SK-N-SH (cell line): ENCODE data around the gene GLS. TPM values are rescaled to one million over a fixed set of nuclear protein-coding genes. Genes with fewer than 3 reads are reported as not detected.
"Not testable (repeated sequence)": the region's sequence is repeated elsewhere in the genome, so short reads cannot be mapped to it uniquely, and the experiment has no call there.

Source experiments
- CTCF ChIA-PET: fragments of 300-600, 350-600 bp; formaldehyde crosslinking; extraction: SDS; loops from one replicate; lab custom pipeline; 2021; lab: Yijun Ruan, JAX
- POLR2A ChIA-PET: fragments of 350-600 bp; sonication (Branson Sonifier 250); formaldehyde crosslinking; extraction: SDS; loops from one replicate; lab custom pipeline; 2020; ENCODE audit warnings: antibody characterized with exemption, inconsistent platforms; lab: Yijun Ruan, JAX
- DNase-seq: peaks from one replicate; pipeline ENCODE4 v3.0.0; 2012
- H2AFZ ChIP-seq: fragments of 200-600 bp; sonication (generic); 2 replicates; pipeline ENCODE4 v1.8.1; 2016; ENCODE audit warnings: antibody characterized with exemption, mild to moderate bottlenecking, low read depth
- H3F3A ChIP-seq: fragments of 200-600 bp; sonication (generic); replicated peaks from 2 replicates; pipeline ENCODE3; 2016; ENCODE audit warnings: antibody characterized with exemption, mild to moderate bottlenecking; ENCODE audit not compliant: insufficient read depth
- H3K27ac ChIP-seq, 2 experiments: fragments of 200-500 bp in 1 of 2; fragments of 200-600 bp in 1 of 2; sonication (Bioruptor generic) in 1 of 2; sonication (generic), shearing (Covaris generic) in 1 of 2; 2 replicates each; pipeline versions ENCODE4 v1.5.1 to v1.6.1; 2014 to 2016; ENCODE audit warnings: low read depth in 2 of 2, inconsistent platforms in 1 of 2, low read length in 1 of 2, mild to moderate bottlenecking in 1 of 2, mixed read lengths in 1 of 2
- H3K27me3 ChIP-seq: fragments of 200-600 bp; sonication (generic), shearing (Covaris generic); 2 replicates; pipeline ENCODE4 v1.6.1; 2016; ENCODE audit warnings: mixed run types; ENCODE audit not compliant: insufficient read depth
- H3K36me3 ChIP-seq, 2 experiments: fragments of 200-500 bp in 1 of 2; fragments of 200-600 bp in 1 of 2; sonication (Bioruptor generic) in 1 of 2; sonication (generic) in 1 of 2; replicated peaks in 1 of 2; 2 replicates each; pipeline versions ENCODE3 to v1.5.1; 2014 to 2016; ENCODE audit warnings: low read length in 1 of 2, mild to moderate bottlenecking in 1 of 2; ENCODE audit not compliant: insufficient read depth in 2 of 2, control insufficient read depth in 1 of 2
- H3K4me1 ChIP-seq, 2 experiments: fragments of 200-500 bp in 1 of 2; fragments of 200-600 bp in 1 of 2; sonication (Bioruptor generic) in 1 of 2; sonication (generic), shearing (Covaris generic) in 1 of 2; 2 replicates each; pipeline versions ENCODE4 v1.5.1 to v1.6.1; 2014 to 2016; ENCODE audit warnings: low read depth in 1 of 2, low read length in 1 of 2, mixed run types in 1 of 2; ENCODE audit not compliant: insufficient read depth in 2 of 2, control insufficient read depth in 1 of 2
- H3K4me2 ChIP-seq: fragments of 200-600 bp; sonication (generic), shearing (Covaris generic); 2 replicates; pipeline ENCODE4 v1.6.1; 2017; ENCODE audit warnings: mixed run types
- H3K4me3 ChIP-seq, 2 experiments: fragments of 200-500 bp in 1 of 2; fragments of 200-600 bp in 1 of 2; sonication (Bioruptor generic) in 1 of 2; sonication (generic), shearing (Covaris generic) in 1 of 2; 2 replicates each; pipeline versions ENCODE4 v1.5.1 to v1.8.1; 2014 to 2016; ENCODE audit warnings: low read depth in 2 of 2, inconsistent platforms in 1 of 2, low read length in 1 of 2, mild to moderate bottlenecking in 1 of 2, mixed read lengths in 1 of 2, moderate library complexity in 1 of 2
- H3K79me2 ChIP-seq: fragments of 200-600 bp; sonication (generic); 2 replicates; pipeline ENCODE4 v1.8.1; 2017; ENCODE audit warnings: mild to moderate bottlenecking; ENCODE audit not compliant: insufficient read depth
- H3K9ac ChIP-seq: fragments of 200-600 bp; sonication (generic); 2 replicates; pipeline ENCODE4 v1.6.1; 2017; ENCODE audit warnings: mixed run types
- H3K9me2 ChIP-seq: fragments of 200-600 bp; sonication (generic); 2 replicates; pipeline ENCODE4 v1.6.1; 2017; ENCODE audit warnings: mixed run types
- H3K9me3 ChIP-seq: fragments of 200-600 bp; sonication (generic); 2 replicates; pipeline ENCODE4 v1.6.1; 2017; ENCODE audit warnings: mixed run types, mild to moderate bottlenecking, moderate library complexity
- H4K20me1 ChIP-seq: fragments of 200-600 bp; sonication (generic); 2 replicates; pipeline ENCODE4 v1.6.1; 2017; ENCODE audit warnings: mild to moderate bottlenecking, mixed run types; ENCODE audit not compliant: insufficient read depth
- CHD2 ChIP-seq: fragments of 150-350 bp; IDR thresholded peaks from 2 replicates; pipeline ENCODE4 v1.6.1; 2018; ENCODE audit warnings: low read length; ENCODE audit not compliant: partially characterized antibody
- CTCF ChIP-seq: fragments of 200-600 bp; sonication (generic); IDR thresholded peaks from 2 replicates; pipeline ENCODE4 v1.6.1; 2017; ENCODE audit warnings: antibody characterized with exemption, mild to moderate bottlenecking, moderate library complexity
- FOSL2 ChIP-seq: IDR thresholded peaks from 2 replicates; pipeline ENCODE4 v1.4.0; 2012; ENCODE audit warnings: low read depth, mild to moderate bottlenecking, moderate library complexity, borderline replicate concordance
- FOXM1 ChIP-seq: IDR thresholded peaks from 2 replicates; pipeline ENCODE4 v1.4.0; 2012; ENCODE audit warnings: low read depth, mild to moderate bottlenecking
- JUND ChIP-seq: IDR thresholded peaks from 2 replicates; pipeline ENCODE4 v1.4.0; 2012
- MEF2A ChIP-seq: IDR thresholded peaks from 2 replicates; pipeline ENCODE4 v1.4.0; 2012; ENCODE audit warnings: low read depth, borderline replicate concordance
- RAD21 ChIP-seq: IDR thresholded peaks from 2 replicates; pipeline ENCODE4 v1.6.1; 2012; ENCODE audit warnings: mild to moderate bottlenecking, low read length
- SIN3A ChIP-seq: IDR thresholded peaks from 2 replicates; pipeline ENCODE4 v1.6.1; 2012; ENCODE audit warnings: low read depth, mild to moderate bottlenecking, low read length, moderate library complexity, borderline replicate concordance
- SMC3 ChIP-seq: IDR thresholded peaks from 2 replicates; pipeline ENCODE4 v1.6.1; 2012; ENCODE audit warnings: low read depth, low read length, improper control_type of control experiment
- USF1 ChIP-seq: IDR thresholded peaks from 2 replicates; pipeline ENCODE4 v1.4.0; 2012; ENCODE audit warnings: low read depth, borderline replicate concordance
- WGBS: methylation state at CpG from one replicate; pipeline ENCODE4 v1.1.6; 2017; ENCODE audit warnings: low lambda C conversion rate; 5-methylcytosine and 5-hydroxymethylcytosine counted together
- polyA plus RNA-seq, 3 experiments: library from polyadenylated mRNA; depleted of rRNA; stranded (reverse); fragments of >200 nt; gene quantifications; 2 replicates each; pipeline ENCODE4 v1.2.3, GENCODE V29; 2012

The GLS gene
- polyA plus RNA-seq, 1 of the 3 experiments (the other 2 are of a cell fraction) = 37.2 TPM

GRCh38 chr2:190849774-190850173 lies 30.8 kb upstream of the GLS start (continued):
- TF ChIP-seq FOXM1 (peak; percentile 59; the same call in 1 of the 2 replicates), CHD2 (no peak), CTCF (no peak), JUND (peak; percentile 91), SMC3 (no peak), USF1 (no peak), RAD21 (no peak)
- TF ChIP-seq, all 33 proteins: peak for 12

- H2AFZ ChIP-seq, H3K9ac ChIP-seq, H3K4me2 ChIP-seq, H3K36me3 ChIP-seq, CTCF ChIA-PET, H4K20me1 ChIP-seq, H3K9me3 ChIP-seq, H3K9me2 ChIP-seq, H3K27ac ChIP-seq, H3K79me2 ChIP-seq, H3K4me3 ChIP-seq, DNase-seq, H3K27me3 ChIP-seq, POLR2A ChIA-PET: not testable (repeated sequence)
- 97% methylated on average over 4 of the region's 4 CpGs for WGBS
- peaks cover 27% of the 10 kb centered on the region for H3F3A ChIP-seq
- H3K4me1 ChIP-seq = peaks cover 0 to 15% of the 10 kb centered on the region in 2 experiments; a peak in 2 of 4 replicates
Measured at GRCh38 chr2:190853022-190853421, 27.6 kb upstream of the GLS start.

GRCh38 chr2:190853531-190854383 lies 26.9 kb upstream of the GLS start:
- Histone ChIP-seq H3K4me1 (peaks cover 0 to 15% of the 10 kb centered on the region in 2 experiments; a peak in 2 of 4 replicates), H3K9ac (no peak overlapping the region), H4K20me1 (no peaks in the 10 kb centered on the region), H3F3A (peaks cover 26% of the 10 kb centered on the region), H3K9me3 (no peaks in the 10 kb centered on the region), H3K4me3 (no peak overlapping the region), H3K27me3 (no peaks in the 10 kb centered on the region), H3K36me3 (no peaks in the 10 kb centered on the region)
- 55% methylated on average over 2 of the region's 2 CpGs for WGBS
- no peak for TF ChIP-seq MEF2A
- TF ChIP-seq CTCF = no peak
- TF ChIP-seq FOSL2 = peak; percentile 20; the same call in 1 of the 2 replicates
- TF ChIP-seq RAD21 = no peak
- TF ChIP-seq SMC3 = no peak
- TF ChIP-seq SIN3A = no peak
- TF ChIP-seq, all 33 proteins: peak for 1
- DNase-seq = no peak
- Histone ChIP-seq H3K27ac (peak overlapping the region in 1 of 2 experiments; percentile 23; a peak in 2 of 4 replicates), H3K4me2 (peak overlapping the region; percentile 33; the same call in 1 of the 2 replicates), H3K79me2 (no peaks in the 10 kb centered on the region), H2AFZ (peak overlapping the region; percentile 77), H3K9me2 (no peaks in the 10 kb centered on the region)
- CTCF ChIA-PET = no interaction called here
- POLR2A ChIA-PET = no interaction called here
